22Rv1 (cell line): ENCODE results near the gene C10orf88.

ENCODE experiments used
- H3K27ac ChIP-seq: fragments of 450-650 bp; 2 replicates; pipeline ENCODE4 v1.5.1; 2017
- CTCF ChIP-seq: fragments of 450-650 bp; IDR thresholded peaks from 2 replicates; pipeline ENCODE4 v1.5.1; 2017; ENCODE audit warnings: mild to moderate bottlenecking
- ZFX ChIP-seq: fragments of 450-650 bp; IDR thresholded peaks from 2 replicates; pipeline ENCODE4 v1.6.1; 2017; ENCODE audit warnings: antibody characterized with exemption, borderline replicate concordance

Gene C10orf88

GRCh38 chr10:122884166-122884565 lies 69.9 kb downstream of the C10orf88 start:
- no peak for TF ChIP-seq ZFX
- TF ChIP-seq CTCF: no peak
- H3K27ac ChIP-seq: no peak overlapping the region

- no peak overlapping the region for H3K27ac ChIP-seq
- TF ChIP-seq CTCF (no peak), ZFX (no peak)
Observed at GRCh38 chr10:122882766-122883165, 71.3 kb downstream of the C10orf88 start.
